Stromal cell of bone marrow (primary cell): ENCODE measurements around the gene TTC39A.

Experiments
- DNase-seq: peaks from one replicate; pipeline ENCODE4 v3.0.0-alpha.2; 2012; ENCODE audit warnings: low read depth

TTC39A gene

GRCh38 chr1:51314974-51315373 lies 15.4 kb downstream of the TTC39A start:
- no peak for DNase-seq

- peak; percentile 68 for DNase-seq
These were observed 16.2 kb downstream of the TTC39A start for GRCh38 chr1:51313961-51314777.

- no peak for DNase-seq
These were observed 17.0 kb downstream of the TTC39A start for GRCh38 chr1:51313268-51313852.

DNA sequence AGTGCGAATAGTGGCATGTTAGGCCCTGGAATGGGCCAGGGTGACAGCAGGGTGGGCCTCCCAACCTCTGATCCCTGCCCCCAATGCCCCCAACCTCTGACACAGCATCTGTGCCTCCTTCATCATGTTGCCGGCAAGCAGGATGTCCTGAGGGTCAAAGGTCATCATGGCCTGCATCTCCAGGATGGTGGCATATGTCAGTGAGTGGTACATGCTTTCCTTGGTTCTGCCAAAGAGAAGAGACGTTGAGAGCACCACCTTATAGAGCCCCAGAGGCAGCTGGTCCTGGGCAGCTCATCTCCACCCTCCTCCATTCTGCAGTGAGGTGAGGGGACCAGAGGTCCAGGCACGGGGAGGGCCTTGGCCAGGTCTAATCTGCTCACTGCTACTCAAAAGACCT lies 17.6 kb downstream of the TTC39A start:
- DNase-seq: no peak

DNA sequence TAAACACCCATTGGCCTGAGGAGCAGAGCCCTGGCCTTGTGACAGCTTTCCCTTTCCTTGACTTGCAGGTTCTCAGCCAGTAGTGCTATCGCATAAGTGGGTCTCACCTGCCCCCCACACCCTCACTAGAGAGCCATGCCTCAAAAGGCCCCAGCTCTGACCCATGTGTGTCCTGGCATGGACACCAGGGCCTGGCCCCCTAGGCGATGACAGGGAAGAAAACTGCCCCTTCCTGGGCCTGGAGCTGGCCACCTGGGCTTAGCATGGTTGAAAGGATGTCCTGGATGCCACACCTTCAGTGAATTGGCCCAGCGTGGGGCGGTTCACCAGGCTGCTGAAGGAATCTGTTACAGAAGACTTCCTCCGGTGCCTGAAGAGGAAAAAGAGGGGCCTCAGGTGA lies 18.5 kb downstream of the TTC39A start:
- DNase-seq: no peak

- DNase-seq: no peak
These were observed 19.3 kb downstream of the TTC39A start for GRCh38 chr1:51310871-51311613.

DNA sequence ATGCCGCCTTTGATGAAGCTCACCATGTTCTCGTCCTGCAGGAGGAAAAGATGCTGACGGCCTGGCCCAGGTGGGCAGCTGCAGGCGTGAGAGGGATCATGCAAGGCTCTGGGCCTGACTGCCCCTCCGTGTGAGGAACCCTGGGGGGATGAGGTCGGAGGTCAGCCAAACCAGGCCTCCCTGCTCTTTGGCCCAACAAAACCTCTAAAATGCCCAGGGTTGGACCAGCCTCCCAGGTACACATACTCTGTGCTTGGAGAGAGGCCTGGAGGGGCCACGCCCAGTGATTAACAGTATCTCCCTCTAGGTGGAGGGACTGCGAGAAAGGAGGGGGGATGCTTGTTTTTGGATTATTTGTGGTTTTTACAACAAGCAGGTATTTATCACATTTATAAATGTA lies 21.1 kb downstream of the TTC39A start:
- DNase-seq: no peak

DNA sequence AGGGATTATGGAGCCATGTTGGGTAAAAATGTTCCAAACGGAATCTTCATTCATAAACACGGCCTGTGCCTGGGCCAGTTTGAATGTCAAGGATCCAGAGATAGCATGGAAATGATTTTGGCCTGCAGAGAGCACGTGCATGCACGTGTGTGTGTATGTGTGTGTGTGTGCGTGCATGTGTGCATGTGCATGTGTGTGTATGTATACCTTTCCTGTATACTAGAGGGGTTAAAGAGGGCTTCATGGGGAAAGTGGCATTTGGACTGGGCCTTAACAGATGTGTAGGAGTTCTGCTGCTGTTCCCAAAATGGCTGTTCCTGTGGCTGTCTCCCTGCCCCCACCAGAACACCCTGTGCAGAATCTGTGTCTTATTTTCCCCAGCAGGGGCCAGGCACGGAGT lies 21.7 kb downstream of the TTC39A start:
- DNase-seq: no peak

- DNase-seq: no peak
These were observed 23.4 kb downstream of the TTC39A start for GRCh38 chr1:51306950-51307349.

DNA sequence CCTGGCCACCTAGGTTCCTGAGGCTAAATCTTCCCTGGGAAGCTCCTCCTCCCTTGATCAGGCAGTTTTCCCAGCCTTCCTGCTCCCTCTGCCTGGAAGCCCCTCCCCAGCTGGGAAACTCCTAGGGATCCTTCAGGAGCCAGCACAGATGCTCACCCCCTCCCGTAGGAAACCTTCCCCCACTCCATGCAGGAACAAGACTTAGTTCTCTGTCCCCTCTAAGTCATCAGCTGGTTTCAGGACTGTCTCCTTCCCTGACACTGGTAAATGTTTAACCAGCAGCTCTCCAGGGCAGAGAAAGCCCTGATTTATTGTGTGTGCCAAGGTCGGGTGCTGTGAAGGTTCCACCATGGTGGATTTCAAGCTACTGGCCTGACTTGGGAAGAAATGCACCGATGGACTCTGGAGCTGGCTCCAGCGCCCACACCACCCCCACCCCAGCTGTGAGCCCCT lies 25.0 kb downstream of the TTC39A start:
- no peak for DNase-seq

GRCh38 chr1:51304360-51304759 lies 26.0 kb downstream of the TTC39A start:
- DNase-seq: no peak

DNA sequence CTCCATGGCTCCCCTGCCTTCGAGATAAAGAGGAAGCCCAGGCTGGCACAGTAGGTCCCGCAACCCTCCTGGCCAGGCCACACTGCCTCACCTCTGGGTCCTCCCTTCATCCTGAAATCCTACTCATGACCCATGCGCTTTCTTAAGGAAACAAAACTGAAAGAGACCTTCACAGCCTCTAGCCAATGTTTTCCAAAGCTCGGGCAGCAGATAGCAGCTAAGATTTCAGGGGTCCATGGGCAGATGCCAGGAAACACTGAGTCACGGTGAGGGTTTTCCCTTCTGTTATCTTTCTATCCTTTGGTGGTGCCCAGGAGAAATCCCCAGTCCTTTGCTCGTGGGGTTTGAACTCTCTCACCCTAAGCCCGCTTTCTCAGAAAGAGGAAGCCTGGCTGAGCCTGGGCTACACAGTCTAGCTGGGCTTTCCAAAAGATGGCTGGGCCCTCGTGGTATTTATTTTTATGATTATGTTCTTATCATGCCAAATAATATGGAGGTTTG lies 26.6 kb downstream of the TTC39A start:
- no peak for DNase-seq

DNA sequence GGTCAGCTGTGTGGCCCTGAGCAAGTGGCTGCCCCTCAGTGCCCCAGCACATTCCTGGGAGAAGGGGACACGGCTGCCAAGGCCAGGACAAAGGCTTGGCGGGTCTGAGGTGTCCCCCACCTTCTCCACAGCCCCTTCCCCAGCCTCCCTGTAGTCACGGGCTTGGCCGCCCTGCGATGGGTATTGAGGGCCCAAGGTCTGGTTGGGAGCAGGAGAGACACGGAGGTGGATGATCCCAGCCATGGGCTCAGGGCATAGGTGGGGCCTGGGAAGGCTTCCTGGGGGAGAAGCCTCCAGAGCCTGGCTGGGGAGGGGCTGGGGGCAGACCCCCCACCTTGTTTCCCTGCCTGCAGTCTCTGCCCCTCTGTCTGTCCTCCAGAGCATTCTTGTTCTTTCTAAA lies 27.0 kb downstream of the TTC39A start:
- DNase-seq: no peak

DNA sequence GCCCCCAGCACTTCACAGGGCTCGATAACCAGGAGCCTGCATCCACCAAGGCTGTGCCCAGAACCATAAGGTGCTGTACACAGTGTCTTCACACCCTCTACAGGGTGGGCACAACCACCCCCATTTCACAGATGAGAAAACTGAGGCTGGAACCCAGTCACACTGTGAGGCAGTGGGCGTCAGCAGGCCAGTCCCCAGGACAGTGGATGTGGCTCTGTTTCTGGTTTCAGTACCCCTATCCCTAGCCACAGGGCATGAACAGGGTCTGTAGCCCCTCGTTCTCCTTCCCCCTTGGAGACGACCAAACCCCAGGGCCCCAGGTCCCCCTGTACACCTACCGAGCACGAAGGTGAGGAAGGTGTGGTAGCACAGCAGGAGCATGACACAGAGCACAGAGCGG lies 27.6 kb downstream of the TTC39A start:
- no peak for DNase-seq

DNA sequence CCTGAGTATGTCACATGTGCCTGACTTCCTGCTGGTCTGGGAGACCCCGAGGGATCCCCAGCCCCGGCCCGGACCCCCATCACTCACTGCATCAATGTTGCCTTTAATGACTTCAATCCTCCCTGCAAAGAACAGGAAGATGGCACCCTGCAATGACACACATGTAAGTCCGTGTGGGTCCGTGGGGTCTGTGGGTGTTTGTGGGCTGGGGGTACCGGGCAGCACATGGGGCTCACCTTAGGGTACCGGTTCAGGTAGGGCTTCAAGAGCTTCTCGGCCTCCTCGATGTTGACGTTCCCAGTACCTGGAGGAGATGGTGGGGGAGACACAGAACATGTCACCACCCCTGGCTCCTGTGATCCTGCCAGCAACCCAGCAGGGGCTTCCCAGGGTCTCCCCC lies 28.1 kb downstream of the TTC39A start:
- DNase-seq: no peak

DNA sequence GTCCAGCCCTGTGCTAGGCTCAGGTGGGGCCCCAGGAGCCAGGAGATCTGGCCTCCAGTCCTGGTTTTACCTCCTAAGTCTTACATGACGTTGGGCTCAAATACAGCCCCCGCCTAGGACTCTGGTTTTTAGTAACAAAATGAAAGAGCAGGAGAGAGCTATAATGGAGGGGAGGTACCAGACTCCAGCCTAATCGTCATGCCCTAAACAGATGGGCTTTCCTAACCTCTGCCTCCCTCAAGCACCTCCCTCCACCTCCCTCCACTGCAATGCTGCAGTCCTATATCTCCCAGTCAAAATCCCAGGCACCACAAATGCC lies 28.6 kb downstream of the TTC39A start:
- DNase-seq: no peak

GRCh38 chr1:51301152-51301843 lies 29.1 kb downstream of the TTC39A start:
- DNase-seq: no peak

- DNase-seq: no peak
These were observed 30.2 kb downstream of the TTC39A start for GRCh38 chr1:51299981-51300670.

DNA sequence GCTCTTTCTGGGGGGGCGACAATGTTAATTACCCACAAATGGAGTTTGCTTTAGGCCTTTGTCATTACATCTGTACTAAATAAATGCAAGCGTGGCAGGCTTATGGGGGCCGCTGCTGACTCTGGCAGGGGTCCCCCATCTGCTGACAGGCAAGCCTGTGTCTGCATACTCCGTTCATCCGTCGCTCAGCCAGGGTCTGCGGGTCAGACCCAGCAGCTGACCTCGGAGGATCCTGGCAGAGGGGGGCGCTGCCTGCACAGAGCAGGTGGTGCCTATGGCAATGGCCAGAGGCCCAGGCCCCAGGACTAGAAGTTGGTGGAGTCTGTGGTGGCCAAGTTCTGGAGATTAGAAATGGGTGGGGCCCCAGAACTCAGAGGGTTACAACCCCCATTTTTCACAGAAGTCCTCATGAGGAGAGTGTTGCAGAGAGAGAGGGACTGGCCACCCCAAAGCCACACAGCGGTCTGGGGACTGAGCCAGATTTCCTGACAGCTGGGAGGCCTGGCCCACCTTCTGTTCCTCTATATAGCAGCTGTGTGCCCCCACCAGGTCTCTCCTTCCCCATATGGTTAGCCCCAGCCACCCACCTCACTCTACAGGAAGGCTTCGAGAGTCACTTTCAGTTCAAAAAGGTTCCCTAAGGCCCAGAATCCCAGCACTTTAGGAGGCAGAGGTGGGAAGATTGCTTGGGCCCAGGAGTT lies 31.0 kb downstream of the TTC39A start:
- no peak for DNase-seq

- no peak for DNase-seq
These were observed 32.0 kb downstream of the TTC39A start for GRCh38 chr1:51298322-51298705.
